HK-2 (cell line): Measurements from ENCODE around the gene VWCE.
"Not testable (repeated sequence)": the region's sequence is repeated elsewhere in the genome, so short reads cannot be mapped to it uniquely, and the experiment has no call there.

ENCODE experiments used
- DNase-seq: peaks from one replicate; pipeline ENCODE4 v3.0.0-alpha.2; 2018; ENCODE audit not compliant: unreplicated experiment

Gene VWCE

DNA sequence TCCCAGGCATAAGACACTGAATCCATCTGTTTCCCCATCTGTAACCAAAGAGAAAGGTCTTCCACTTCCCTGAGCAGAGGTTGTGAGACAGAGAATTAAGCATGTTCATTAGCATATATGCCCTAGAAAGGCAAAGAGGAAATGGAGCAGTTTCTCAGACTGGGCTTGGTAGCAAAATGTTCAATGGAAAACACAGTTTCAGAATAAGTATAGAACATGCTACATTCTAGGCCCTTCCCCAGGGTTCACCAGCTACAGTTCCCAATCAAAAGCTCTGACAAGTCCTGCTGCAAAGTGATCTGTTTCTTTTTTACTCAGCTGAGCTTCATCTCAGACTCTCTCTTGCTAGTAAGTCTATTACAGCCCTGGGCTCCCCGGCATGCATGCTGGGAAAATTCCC lies 42.8 kb downstream of the VWCE start:
- not testable (repeated sequence) for DNase-seq

DNA sequence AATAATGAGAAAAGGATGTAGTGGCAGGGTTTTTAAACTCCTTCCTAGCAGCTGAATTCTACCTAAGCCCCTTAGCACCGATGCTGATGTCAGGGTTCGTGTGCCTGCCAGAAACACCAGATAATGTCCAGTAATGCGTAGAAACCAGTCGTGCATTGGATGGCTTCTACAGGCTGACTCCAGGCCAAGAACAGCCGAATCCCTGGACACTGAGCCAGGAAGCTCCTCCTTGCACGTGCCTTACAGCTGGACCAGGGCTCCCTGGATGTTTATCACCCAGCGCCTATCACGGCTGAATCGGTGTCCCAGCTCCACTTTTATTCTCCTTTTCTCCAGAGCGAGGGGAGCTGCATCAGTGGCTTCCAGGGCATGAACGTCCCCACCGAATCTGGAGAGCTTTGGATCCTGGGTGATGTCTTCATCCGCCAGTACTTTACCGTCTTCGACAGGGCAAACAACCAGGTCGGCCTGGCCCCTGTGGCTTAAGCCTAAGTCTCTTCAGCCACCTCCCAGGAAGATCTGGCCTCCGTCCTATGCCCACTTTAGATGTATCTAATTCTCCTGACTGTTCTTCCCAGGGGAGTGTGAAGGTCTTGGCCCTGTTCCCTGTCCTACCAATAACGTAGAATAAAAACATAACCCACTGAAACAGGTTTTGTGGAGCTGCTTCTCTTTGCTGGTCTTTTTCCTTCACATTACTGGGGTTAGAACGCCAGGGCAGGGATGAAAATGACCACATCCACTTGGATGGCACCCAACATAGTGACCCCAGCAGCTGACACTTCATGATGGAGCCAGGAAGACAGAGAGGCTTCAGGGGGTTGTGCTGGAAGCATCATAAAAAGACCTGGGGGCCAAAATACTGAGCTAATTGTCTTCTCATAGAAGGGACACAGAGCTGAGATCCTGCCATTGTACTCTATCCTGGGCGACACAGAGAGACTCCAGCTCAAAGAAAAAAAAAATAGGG lies 44.0 kb downstream of the VWCE start:
- DNase-seq = not testable (repeated sequence)

DNA sequence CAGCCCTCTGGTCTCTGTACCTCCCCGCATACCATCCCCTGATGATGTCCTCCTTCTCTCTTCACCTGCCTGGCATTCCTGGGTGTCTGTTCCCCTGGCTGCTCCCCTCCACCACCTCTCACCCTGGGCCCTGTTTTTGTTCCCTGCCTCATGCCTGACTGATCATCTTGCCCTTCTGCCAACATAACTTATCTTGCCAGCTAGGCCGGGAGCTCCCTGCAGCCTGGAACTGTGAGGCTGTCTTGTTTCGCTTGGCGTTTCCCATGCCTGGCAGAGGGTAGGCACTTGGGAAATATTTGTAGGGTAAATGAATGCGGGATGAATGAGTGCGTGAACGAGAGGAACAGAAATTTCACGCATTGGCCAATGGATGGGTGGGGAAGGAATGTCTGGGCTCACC lies 45.9 kb downstream of the VWCE start:
- DNase-seq = not testable (repeated sequence)

DNA sequence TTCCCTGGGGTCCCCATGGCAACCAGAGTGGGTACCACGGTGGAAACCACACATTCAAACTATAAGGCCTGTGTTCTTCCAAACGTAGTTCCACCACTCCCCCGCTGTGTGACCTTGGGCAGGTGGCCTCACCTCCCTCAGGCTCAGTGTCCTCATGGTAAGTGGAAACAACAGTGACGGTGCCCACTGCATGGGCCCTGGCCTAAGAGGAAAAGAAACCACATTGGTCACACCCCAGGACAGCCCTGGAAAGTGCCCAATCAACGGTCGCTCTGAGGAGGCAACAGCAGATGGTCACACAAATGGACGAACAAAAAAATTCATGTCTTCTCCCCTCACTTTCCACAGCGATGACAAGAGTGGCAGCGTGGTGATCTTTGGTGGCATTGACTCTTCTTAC lies 47.0 kb downstream of the VWCE start:
- DNase-seq = not testable (repeated sequence)

DNA sequence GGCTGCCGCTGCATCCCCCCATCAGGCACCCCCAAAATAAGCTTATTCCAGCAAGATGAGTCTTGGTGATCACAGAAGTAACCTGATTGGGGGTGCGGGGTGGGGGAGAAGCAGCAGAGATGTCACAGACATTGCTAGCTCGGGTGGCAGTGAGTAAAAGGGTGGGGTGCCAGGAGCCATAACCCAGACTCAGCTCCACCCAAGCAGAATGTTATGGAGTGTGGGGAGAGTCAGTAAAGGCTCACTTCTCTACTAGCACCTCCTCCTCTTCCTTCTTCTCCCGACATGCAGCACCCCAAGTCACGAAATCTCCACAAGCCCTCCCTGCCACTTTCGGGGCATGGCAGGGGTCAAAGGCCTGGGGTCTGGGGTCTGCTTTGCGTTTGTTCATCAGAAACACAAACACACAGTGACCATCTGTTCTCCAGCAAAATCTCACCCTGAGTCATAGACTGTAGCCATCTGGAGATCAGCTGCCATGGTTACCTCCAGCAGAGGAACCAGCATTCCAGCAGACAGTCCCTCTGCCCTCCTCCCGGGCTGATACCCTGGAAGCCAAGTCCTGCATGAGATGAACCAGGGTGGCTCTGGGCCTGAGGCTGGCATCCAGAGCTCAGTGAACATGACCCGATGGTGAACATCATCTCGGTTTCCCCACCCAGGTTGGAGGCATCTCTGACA lies 49.7 kb downstream of the VWCE start:
- not testable (repeated sequence) for DNase-seq

DNA sequence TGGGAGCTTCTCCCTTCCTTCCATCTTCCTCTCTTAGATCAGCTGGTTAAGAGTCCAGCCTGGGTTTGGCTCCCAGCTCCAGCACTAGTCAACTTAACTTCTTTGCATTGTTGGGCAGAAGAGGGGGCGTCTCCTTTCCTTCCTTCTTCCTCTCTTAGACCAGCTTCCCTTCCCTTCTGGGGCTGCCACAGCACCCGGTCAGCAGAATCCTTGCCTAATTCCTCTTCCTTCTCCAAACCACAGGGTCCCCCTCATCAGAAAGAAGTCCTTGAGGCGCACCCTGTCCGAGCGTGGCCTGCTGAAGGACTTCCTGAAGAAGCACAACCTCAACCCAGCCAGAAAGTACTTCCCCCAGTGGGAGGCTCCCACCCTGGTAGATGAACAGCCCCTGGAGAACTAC lies 53.6 kb downstream of the VWCE start:
- not testable (repeated sequence) for DNase-seq

DNA sequence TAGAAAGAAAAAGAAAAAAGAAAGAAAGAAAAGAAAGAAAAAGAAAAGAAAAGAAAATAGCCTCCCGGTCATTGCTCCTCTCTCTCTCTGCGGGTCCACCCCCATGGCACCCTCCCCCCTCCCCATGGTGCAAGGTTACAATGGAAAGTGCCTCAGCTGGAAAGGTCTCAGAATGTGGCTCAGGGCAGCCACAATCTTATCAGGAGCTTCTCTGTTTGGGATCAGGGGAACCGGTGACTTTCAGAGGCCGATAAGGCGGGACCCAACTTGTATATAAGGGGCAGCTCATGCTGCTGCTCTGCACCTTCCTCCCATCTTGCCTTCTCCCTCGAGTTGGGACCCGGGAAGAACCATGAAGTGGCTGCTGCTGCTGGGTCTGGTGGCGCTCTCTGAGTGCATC lies 54.2 kb downstream of the VWCE start, which contains the start of gene PGA5:
PGA5 (plus strand) TSS at position 301 of the 400 bp plus-strand sequence; CDS start at position 353, 52 bp downstream.
- DNase-seq = not testable (repeated sequence)

DNA sequence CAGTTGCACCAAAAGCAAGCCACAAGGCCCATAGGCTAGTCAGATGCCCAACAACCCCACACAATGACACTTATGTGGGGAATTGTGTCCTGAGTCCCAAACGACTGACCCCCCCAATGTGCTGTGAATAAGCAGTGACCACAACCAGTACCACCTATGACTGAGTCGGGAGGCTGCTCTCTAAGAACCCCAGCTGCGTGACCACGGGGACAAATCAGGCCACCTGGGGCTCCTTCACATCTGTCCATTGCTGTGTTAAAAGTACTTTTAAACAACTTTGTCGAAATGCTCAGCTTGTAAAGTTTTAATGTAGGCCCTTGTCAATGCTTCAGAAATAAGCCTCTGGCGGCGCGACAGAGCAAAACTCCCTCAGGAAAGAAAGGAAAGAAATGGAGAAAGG lies 54.8 kb downstream of the VWCE start:
- DNase-seq = not testable (repeated sequence)

DNA sequence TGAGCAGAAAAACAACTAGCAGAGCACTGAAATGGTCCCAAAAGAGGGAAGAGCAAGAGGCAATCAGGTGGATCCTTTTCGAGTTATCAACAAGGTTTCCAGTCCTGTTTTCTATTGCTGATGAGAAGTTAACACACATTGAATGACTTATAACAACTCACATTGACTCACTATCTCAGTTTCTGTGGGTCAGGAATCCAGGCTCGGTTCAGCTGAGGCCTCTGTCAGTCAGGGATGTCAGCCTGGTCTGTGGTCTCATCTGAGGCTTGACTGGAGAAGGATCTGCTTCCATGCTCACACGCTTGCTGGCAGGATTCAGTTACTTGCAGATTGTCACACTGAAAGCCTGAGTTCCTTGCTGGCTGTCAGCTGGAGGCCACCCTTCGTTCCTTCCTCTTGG lies 58.0 kb downstream of the VWCE start:
- not testable (repeated sequence) for DNase-seq

DNA sequence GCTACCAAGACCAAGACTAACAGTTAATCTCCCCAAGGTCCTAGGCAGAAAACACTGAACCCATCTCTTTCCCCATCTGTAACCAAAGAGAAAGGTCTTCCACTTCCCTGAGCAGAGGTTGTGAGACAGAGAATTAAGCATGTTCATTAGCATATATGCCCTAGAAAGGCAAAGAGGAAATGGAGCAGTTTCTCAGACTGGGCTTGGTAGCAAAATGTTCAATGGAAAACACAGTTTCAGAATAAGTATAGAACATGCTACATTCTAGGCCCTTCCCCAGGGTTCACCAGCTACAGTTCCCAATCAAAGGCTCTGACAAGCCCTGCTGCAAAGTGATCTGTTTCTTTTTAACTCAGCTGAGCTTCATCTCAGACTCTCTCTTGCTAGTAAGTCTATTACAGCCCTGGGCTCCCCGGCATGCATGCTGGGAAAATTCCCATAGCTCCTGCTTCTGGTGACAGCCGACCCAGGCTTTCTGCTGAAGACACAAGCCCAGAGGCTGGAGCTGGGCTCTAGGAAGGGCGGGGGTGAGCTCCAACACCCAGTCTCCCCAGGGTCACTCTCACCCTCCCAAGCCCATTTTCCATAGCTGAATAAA lies 62.5 kb downstream of the VWCE start:
- DNase-seq = not testable (repeated sequence)

DNA sequence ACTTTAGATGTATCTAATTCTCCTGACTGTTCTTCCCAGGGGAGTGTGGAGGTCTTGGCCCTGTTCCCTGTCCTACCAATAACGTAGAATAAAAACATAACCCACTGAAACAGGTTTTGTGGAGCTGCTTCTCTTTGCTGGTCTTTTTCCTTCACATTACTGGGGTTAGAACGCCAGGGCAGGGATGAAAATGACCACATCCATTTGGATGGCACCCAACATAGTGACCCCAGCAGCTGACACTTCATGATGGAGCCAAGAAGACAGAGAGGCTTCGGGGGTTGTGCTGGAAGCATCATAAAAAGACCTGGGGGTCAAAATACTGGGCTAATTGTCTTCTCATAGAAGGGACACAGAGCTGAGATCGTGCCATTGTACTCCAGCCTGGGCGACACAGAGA lies 63.5 kb downstream of the VWCE start:
- DNase-seq = not testable (repeated sequence)

DNA sequence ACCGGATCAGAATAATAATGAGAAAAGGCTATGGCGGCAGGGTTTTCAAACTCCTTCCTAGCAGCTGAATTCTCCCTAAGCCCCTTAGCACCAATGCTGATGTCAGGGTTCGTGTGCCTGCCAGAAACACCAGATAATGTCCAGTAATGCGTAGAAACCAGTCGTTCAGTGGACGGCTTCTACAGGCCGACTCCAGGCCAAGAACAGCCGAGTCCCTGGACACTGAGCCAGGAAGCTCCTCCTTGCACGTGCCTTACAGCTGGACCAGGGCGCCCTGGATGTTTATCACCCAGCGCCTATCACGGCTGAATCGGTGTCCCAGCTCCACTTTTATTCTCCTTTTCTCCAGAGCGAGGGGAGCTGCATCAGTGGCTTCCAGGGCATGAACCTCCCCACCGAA lies 64.1 kb downstream of the VWCE start:
- DNase-seq = not testable (repeated sequence)

DNA sequence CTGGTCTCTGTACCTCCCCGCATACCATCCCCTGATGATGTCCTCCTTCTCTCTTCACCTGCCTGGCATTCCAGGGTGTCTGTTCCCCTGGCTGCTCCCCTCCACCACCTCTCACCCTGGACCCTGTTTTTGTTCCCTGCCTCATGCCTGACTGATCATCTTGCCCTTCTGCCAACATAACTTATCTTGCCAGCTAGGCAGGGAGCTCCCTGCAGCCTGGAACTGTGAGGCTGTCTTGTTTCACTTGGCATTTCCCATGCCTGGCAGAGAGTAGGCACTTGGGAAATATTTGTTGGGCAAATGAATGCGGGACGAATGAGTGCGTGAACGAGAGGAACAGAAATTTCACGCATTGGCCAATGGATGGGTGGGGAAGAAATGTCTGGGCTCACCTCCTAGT lies 65.7 kb downstream of the VWCE start:
- DNase-seq = not testable (repeated sequence)

DNA sequence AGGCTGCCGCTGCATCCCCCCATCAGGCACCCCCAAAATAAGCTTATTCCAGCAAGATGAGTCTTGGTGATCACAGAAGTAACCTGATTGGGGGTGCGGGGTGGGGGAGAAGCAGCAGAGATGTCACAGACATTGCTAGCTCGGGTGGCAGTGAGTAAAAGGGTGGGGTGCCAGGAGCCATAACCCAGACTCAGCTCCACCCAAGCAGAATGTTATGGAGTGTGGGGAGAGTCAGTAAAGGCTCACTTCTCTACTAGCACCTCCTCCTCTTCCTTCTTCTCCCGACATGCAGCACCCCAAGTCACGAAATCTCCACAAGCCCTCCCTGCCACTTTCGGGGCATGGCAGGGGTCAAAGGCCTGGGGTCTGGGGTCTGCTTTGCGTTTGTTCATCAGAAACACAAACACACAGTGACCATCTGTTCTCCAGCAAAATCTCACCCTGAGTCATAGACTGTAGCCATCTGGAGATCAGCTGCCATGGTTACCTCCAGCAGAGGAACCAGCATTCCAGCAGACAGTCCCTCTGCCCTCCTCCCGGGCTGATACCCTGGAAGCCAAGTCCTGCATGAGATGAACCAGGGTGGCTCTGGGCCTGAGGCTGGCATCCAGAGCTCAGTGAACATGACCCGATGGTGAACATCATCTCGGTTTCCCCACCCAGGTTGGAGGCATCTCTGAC lies 68.5 kb downstream of the VWCE start:
- not testable (repeated sequence) for DNase-seq

DNA sequence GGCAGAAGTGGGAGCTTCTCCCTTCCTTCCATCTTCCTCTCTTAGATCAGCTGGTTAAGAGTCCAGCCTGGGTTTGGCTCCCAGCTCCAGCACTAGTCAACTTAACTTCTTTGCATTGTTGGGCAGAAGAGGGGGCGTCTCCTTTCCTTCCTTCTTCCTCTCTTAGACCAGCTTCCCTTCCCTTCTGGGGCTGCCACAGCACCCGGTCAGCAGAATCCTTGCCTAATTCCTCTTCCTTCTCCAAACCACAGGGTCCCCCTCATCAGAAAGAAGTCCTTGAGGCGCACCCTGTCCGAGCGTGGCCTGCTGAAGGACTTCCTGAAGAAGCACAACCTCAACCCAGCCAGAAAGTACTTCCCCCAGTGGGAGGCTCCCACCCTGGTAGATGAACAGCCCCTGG lies 72.4 kb downstream of the VWCE start:
- DNase-seq = not testable (repeated sequence)

DNA sequence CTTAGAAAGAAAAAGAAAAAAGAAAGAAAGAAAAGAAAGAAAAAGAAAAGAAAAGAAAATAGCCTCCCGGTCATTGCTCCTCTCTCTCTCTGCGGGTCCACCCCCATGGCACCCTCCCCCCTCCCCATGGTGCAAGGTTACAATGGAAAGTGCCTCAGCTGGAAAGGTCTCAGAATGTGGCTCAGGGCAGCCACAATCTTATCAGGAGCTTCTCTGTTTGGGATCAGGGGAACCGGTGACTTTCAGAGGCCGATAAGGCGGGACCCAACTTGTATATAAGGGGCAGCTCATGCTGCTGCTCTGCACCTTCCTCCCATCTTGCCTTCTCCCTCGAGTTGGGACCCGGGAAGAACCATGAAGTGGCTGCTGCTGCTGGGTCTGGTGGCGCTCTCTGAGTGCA lies 73.1 kb downstream of the VWCE start, which contains the start of gene PGA4:
PGA4 (plus strand) TSS at position 301 of the 400 bp plus-strand sequence; CDS start at position 355, 54 bp downstream.
- not testable (repeated sequence) for DNase-seq

DNA sequence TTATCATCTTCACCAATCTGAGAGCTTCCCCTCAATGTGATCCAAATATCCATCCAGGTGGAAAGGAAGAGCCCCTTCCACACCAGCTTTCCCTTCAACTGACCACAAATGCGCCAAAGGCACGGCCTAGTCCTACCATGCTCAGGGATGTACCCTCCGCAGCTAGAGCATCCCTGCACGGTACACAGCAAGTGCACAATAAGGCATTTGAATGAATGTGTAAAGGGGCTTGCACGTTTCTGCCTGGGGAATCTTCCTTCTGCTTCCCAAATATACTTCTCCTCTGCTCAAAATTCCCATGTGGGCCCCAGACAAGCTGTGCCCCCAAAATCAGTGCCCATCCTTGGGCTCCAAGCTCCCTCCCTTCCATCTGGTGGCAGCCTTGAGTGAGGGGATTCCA lies 76.1 kb downstream of the VWCE start:
- not testable (repeated sequence) for DNase-seq

DNA sequence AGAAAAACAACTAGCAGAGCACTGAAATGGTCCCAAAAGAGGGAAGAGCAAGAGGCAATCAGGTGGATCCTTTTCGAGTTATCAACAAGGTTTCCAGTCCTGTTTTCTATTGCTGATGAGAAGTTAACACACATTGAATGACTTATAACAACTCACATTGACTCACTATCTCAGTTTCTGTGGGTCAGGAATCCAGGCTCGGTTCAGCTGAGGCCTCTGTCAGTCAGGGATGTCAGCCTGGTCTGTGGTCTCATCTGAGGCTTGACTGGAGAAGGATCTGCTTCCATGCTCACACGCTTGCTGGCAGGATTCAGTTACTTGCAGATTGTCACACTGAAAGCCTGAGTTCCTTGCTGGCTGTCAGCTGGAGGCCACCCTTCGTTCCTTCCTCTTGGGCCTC lies 76.8 kb downstream of the VWCE start:
- not testable (repeated sequence) for DNase-seq

DNA sequence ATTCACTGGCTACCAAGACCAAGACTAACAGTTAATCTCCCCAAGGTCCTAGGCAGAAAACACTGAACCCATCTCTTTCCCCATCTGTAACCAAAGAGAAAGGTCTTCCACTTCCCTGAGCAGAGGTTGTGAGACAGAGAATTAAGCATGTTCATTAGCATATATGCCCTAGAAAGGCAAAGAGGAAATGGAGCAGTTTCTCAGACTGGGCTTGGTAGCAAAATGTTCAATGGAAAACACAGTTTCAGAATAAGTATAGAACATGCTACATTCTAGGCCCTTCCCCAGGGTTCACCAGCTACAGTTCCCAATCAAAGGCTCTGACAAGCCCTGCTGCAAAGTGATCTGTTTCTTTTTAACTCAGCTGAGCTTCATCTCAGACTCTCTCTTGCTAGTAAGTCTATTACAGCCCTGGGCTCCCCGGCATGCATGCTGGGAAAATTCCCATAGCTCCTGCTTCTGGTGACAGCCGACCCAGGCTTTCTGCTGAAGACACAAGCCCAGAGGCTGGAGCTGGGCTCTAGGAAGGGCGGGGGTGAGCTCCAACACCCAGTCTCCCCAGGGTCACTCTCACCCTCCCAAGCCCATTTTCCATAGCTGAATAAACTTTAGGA lies 81.3 kb downstream of the VWCE start:
- DNase-seq = not testable (repeated sequence)

DNA sequence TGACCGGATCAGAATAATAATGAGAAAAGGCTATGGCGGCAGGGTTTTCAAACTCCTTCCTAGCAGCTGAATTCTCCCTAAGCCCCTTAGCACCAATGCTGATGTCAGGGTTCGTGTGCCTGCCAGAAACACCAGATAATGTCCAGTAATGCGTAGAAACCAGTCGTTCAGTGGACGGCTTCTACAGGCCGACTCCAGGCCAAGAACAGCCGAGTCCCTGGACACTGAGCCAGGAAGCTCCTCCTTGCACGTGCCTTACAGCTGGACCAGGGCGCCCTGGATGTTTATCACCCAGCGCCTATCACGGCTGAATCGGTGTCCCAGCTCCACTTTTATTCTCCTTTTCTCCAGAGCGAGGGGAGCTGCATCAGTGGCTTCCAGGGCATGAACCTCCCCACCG lies 82.9 kb downstream of the VWCE start:
- DNase-seq = not testable (repeated sequence)

DNA sequence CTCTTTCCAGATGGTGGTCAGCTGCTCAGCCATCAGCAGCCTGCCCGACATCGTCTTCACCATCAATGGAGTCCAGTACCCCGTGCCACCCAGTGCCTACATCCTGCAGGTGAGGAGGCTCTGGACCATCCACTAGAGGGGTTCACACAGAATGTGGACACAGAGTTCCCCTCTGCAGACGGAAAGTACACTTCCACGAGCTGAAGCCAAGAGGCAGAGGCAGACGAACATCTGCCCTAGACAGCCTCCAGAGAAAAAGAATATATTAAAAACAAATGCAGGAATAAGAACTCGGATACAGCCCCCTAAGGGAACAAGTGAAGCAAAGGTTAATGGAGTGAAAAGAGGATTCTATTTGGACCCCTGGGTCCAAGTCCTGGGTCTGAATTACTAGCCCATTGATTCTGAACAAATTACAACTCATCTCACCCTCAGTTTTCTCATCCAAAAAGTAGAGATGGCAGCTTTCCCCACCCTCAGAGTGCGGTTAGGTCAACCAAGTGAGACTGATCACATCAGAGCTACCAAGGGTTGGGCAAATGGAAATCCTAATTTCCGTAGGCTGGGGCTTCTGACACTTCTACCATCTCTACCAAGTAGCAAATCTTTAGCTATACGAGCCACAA lies 83.7 kb downstream of the VWCE start:
- DNase-seq = not testable (repeated sequence)
